ENCODE data around the gene ACYP2.
"Not testable (repeated sequence)": the region's sequence is repeated elsewhere in the genome, so short reads cannot be mapped to it uniquely, and the experiment has no call there.

Gene ACYP2

DNA sequence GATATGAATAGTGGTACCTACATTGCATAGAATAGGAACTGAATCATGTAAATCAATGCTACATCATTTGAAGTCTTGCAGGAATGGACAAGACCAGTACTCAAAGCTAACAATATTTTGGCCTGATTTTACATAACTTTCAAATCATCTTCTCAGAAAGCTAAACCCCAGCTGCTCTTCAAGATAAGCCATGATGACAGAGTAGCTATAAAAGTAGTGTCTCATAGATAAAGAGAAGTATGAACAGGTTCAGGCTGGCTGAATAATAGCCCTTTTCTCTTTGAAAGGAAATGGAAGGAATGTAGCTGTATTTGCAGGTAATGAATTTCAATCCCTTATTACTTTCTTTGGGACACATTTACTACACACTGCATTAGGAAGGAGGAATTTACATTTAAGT is 112.4 kb downstream of the ACYP2 start:
- no peak for DNase-seq (ENCODE audit: low read depth)

DNA sequence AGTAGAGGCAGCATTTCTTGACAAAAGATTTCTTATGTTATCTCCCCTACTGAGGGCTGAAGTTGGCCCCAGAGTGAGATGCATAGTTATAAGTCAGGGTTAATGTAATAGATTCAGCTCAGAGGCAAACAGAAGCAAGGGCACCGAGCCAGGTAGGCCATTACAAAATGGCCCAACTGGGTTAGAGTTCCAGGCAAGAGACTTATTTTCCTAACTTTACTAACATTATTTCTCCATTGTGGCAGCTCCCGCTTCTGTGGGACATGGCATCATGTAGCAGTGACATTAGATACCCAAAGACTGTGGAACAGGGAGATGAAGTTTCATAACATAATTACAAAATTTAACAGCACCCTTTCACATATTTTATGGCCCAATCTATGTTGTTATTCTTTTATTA is 113.5 kb downstream of the ACYP2 start:
- DNase-seq (ENCODE audit: low read depth) = no peak

DNA sequence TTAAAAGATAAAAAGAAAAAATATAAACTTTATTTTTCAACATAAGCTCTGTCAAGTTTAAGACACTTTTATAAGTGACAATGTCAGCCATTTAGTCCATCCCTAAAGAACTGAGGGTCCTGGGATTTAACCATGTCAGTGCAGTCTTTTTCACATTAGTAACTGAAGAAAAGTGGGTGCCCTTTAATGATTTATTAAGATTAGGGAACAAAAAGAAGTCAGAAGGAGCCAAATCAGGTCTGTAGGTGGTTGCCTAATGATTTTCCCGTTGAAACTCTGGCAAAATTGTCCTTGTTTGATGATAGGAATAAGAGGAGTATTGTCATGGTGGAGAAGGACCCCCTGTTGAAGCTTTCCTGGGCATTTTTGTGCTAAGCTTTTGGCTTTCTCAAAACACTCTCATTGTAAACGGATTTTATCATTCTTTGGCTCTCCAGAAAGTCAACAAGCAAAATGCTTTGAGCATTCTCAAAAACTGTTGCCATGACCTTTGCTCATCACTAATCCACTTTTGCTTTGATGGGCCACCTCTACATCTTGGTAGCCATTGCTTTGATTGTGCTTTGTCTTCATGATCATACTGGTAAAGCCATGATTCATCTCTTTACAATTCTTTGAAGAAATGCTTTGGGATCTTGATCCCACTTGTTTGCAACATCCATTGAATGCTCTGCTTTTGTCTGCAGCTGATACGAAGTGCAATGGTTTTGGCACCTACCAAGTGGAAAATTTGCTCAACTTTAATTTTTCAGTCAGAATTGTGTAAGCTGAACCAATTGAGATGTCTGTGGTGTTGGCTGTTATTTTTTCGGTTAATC is 118.6 kb downstream of the ACYP2 start:
- DNase-seq (ENCODE audit: low read depth) = no peak

DNA sequence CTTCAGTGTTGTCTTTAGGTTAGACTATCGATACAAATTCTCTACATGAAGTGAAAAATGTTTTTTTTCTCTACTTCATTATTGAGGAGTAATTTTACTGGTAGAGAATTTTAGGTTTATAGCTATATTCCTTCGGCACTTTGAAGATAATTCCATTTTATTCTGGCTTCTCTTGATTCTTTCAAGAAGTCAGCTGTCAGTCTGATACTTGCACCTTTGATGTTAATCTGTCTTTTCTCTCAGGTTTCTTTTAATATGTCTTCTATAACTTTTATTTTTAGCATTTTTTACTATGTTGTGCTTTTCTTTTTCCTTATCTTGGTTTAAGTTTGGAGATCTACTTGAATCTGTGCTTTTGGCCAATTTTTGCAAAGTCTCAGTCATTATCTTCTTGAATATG is 122.0 kb downstream of the ACYP2 start:
- no peak for DNase-seq (ENCODE audit: low read depth)

DNA sequence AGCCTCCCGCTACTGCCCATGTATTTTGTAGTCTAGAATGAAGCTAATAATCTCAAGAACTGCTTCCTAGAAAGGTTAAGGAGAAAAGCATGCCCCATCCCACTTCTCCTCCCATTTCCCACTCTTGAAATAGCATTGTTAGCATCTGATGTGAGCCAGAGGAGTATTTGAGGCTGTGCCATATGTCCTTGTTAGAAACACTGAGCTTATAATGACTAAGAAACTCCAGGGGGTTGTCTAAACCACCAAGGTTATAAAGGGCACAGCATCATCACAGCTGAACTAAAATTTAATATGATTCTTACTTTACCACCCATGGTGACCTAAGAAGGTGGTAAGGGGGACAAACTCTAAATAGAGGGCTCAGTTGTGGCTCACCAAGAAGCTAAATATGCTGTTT is 124.0 kb downstream of the ACYP2 start:
- no peak for DNase-seq (ENCODE audit: low read depth)

DNA sequence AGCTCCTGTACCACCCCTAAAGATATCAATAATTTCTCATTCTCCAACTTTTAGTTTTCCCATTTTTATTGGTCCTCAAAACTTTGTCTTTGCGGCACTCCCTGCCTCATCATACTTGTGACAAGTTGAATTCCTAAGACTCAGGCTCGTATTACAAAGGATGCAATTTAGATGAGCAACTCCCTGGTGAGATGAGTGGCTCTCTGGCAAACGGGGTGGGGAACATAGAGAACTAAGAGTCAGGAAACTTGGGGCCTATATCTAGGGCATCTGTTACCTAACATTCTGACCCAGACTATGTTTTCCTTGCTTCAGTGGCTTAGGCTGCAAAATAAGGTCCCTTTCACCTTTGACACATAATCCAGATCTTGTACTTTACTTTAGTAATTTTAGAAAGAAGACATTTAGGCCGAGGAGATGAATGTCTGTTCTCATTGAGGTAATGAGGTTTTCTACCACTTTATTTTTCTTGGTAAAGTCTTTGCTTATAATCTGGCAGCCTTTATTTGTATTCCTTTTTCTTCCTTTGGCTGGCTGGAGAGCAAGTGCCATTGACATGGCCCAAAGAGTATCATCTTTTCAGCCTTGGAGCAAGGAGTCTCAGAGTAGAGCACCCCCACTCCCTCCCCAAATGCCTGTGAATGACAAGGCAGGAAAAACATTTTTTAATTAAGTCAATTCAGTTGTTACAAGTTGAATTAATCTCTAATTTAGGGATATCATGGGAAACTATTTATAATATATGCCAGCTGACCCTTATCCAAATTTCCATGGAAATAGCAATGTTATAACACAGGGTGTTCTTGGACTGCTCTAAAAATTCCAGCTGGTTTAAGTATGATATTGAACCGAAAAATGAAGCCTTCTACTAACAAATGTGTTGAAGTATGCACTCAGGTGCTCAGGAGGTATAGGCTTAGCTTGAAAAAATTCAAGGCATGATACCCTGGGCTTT is 125.4 kb downstream of the ACYP2 start:
- DNase-seq (ENCODE audit: low read depth) = no peak

DNA sequence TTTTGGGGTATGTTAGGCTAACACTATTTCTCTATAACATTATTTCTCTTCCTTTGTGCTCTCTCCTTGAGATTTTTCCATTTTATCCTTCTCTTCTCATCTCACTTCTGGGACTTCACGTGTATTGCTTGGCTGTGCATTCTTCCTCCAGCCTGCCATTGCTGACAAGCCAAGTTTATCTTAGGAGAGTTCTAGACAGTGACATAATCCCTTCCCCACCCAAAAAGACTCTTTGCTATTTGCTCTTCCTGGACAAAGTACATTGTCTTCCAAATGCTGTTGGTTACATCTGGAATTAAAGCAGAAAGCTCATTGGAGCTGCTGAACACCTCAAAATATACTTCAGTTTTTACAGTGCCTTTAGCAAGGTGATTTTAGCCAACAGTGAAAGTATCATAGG is 131.7 kb downstream of the ACYP2 start:
- no peak for DNase-seq (ENCODE audit: low read depth)

DNA sequence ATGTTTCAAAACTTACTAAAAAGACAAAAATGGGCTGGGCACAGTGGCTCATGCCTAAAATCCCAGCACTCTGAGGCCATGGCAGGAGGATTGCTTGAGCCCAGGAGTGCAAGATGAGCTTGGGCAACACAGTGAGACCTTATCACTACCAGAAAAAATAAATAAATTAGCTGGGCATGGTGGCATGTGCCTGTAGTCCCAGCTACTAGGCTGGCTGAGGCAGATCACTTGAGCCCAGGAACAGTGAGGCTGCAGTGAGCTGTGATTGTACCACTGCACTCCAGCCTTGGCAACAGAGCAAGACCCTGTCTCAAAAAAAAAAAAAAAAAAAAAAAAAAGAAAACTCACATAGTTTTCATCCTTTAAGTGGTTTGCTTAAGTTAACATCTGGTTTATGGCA is 134.2 kb downstream of the ACYP2 start:
- no peak for DNase-seq (ENCODE audit: low read depth)

DNA sequence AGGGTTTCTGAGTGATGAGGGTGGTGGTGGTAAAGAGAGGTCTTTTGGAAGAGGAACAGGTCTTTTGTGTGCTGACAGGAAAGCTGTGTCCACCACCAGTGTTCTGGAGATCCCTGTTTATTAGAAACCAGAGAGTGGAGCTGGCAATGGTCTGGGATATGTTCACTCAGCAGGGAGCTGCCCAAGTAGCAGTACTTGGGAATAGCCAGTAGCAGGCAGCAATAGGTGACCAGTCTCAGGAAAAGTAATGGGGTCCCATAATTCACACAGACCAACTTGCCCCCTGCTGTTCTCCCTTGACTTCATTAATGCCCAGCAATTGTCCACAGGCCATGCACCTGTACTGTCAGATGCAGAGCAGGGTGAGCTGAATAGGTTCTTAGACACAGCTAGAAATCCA is 138.8 kb downstream of the ACYP2 start:
- DNase-seq (ENCODE audit: low read depth) = no peak

DNA sequence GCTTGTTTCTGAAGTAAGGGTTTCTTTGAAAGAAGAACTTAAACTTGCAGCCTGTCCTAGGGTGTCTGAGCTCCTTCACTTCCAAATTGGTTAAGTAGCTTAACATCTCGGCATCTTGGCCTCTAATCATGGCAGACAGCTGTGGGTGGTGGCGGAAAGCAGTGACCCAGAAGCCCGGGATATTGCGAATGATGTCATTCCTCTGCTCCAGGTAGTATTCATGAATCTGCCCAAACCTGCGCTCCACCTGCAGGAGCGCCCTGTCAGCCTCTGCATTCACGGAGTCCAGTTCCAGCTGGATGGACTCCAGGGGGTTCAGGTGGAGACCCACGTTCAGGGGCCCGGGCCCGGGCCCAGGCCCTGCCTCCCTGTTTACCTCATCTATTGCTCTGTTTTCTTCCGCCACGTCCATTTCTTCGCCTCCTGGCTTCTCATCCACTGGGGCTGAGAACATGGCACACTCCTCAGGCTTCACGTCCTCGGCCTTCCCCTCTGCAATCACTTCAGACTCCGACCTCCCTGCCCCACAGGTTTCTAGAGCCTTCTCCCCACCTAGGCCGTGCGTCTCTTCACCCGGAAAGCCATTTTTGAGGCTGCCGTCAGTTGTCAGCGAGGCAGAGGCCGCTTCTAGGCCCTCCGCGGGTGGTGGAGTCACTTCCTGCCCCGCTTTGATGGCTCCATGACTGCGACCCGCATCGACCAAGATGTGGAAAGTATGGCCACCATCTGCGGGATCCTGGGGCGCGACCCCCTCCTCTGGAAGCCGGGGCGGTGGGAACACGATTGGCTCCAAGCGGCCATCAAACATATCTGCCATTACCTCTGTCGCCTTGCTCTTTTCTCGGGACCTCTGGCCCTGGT is 140.0 kb downstream of the ACYP2 start:
- DNase-seq (ENCODE audit: low read depth) = no peak

DNA sequence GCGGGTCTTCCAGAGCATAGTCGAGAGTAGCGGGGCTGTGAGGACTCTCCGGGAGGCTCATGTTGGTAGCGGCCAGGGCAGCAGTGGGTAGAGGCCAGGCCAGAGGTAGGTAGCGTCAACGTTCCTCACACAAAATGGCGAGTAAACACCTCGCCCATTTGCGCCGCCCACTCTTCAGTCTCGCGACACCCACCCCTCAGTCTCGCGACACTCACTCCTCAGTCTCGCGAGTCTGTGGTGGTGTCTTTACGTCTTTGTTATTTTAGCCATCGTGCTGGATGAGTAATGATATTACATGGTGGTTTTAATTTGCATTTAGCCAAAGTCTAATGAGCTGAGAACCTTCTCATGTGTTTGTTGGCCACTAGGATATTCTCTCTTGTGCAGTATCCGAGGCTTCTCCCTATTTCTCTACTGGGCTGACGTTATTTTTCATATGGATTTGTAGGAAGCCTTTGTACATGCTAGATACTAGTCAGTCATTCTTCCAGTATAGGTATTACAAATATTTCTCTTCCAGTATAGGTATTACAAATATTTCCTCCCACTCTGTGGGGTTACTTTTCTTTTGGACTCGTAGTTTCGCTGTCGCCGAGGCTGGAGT is 140.8 kb downstream of the ACYP2 start, which contains the start of gene TSPYL6:
Gene TSPYL6, minus strand, starts transcription at position 139 of the 604 bp plus-strand sequence. Its CDS starts 78 bp downstream, at position 61.
- no peak for DNase-seq (ENCODE audit: low read depth)

DNA sequence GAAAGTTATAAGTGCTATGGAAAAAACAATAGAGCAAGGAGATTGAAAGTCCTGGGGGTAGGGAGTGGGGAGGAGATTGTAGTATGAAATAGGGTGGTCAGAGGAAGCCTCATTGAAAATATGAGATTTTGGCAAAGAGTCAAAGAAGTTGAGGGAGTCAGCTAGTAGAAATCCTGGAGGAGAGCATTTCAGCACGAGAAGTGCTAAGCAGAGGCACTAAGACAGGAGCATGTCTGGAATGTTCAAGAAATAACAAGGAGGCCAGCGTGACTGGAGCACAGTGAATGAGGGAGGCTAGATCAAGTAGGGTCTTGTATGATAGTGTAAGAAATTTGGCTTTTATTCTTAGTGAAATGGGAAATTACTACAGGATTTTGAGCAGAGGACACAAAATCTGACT is 142.8 kb downstream of the ACYP2 start:
- DNase-seq (ENCODE audit: low read depth) = no peak

DNA sequence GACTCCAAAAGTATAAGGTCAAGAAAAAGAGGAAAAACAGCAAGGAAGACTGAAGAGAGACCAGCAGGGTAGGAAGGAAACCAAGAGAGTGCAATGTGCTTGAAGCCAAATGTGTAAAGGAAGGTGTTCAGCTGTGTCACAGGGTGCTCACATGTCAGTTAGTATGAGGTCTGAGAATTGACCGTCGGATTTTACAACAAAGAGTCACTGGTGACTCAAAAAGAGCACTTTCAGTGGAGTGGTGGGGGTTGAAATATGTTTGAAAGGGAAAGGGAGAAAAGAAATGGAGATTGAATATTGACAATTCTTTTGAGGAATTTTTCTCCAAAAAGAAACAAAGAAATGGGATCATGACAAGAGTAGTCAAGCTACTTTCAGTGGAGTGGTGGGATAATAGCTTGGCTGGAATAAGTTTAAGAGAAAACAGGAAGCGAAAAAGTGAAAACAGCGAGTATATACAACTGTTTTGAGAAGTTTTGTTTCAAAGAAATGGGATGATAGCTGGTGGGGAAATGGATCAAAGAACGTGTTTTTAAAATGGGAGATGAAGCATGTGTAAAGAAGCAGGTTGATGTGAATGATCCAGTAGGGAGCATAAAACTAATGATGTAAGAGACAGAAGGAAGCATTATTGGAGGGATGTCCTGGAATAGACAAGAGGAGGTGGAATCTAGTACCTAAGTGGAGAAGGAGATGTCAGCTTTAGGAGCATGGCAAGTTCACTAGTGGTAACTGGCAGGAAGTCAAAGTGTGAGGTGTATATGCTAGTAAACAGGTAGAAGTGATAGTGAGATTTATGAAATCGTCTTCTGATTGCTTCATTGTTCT is 144.2 kb downstream of the ACYP2 start:
- no peak for DNase-seq (ENCODE audit: low read depth)

DNA sequence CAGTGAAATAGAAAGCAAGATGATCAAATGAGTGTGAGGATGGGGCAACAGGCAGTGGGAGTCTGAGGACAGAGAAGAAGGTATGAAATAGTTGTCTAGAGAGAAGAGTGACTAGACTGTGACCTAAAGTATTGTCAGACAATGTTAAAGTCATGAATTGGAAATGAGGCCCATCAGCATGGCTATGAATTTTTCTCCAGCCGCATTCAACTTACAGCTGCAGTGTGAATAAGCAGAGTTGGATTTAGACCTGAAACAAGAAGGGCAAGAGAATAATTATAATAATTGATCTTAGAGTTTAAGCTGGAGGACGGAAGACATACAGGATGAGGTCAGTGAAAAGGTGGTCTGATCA is 144.8 kb downstream of the ACYP2 start:
- no peak for DNase-seq (ENCODE audit: low read depth)

DNA sequence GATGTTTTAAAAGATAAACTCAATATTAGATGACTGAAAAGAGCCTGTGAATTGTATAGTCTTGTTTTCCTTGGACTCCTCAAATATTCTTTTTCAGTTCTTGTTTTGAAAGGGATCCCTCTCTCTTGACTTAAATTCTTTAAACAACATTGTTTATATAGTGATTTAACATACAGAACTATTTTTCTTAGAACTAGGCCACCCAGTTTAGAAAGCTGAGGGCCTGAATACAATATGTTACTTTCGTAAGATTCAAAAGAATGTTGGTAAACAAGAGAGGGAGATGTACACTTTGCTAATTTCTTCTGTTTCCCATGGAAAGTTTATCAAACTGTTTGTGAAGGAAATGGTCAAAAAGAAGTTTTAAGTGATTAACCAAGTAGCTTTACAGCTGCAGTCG is 146.1 kb downstream of the ACYP2 start:
- no peak for DNase-seq (ENCODE audit: low read depth)

DNA sequence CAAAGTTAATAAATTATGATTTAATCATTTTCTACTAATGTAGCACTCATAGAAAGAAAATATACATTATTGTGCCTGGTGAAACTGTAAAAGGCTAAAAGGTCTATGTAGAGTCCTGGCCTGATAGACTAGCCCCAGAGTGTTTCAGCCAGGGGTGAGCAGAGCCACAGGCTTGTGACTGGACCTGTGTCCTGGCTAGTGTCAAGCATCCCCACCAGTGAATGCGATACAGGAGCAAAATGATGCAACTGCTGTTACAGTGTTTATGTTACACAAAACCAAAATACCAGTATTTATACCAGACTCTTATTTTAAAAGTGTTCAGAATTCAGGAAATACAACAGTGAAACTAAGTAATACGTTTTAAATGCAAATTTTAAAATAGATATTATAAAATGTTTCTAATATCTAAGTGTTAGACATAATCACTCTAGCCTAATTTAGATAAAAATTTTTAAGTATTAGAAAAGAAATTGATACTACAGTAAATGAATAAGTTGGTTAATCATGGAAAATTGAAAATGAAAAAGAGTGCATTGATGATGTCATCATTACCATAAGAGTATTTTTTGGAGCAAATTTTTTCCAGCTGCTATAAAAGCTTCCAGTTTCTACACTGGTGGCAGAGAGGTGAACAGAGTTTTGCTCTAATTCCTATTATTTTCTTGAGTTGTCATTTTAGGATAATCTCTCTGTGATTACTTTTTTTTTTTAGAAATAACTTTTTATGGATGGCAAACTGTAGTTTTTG is 146.8 kb downstream of the ACYP2 start:
- DNase-seq (ENCODE audit: low read depth) = no peak

DNA sequence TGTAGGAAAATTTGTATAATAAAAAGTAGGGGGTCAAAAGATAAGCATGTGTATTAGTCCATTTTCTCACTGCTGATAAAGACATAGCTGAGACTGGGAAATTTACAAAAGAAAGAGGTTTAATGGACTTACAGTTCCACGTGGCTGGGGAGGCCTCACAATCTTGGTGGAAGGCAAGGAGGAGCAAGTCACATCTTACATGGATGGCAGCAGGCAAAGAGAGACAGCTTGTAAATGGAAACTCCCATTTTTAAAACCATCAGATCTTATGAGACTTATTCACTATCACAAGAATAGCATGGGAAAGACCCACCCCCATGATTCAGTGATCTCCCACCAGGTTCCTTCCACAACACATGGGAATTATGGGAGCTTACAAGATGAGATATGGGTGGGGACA is 149.7 kb downstream of the ACYP2 start:
- not testable (repeated sequence) for DNase-seq (ENCODE audit: low read depth)

DNA sequence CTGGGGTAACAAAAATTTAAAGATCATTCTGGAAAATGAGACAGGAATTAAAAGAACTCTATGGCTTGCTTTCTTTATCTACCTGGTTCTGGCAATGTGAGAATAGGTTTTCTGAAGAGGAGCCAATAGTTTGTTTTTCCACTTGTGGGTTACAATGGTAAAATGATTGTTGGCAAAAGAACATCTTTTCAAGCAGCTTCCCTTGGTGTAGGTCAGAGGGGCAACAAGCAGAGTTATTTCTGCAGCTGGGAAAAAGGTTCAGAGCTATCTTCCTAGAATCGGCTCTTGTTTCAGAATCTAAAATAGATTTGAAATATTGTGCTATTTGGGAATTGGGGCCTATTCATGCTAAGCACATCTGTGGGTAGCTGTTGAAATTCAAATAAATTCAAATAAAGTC is 152.2 kb downstream of the ACYP2 start:
- no peak for DNase-seq (ENCODE audit: low read depth)

DNA sequence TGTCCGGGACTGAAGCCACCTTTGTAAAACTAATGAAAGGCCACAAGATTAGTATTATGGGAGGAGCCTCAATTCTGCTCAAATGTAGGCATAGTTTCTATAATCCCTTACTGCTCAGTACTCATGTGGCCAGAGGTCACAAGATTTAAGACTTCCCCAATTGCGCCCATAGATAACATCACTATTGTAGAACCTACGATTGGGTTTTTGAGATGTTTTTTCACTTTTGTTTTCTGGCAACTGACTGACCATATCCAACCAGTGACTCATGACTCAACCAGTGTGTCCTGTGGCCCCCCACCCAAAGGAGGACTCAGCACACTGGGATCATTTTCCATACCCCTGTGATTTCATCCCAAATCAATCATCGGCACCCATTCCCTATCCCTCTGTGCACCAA is 155.8 kb downstream of the ACYP2 start:
- DNase-seq (ENCODE audit: low read depth) = no peak

Measured in stimulated activated CD8-positive, alpha-beta memory T cell treated with anti-CD3 and anti-CD28 coated beads, Interleukin-15, amount 100 ng/mL, for 1 hour (primary cell).